Thoracic aorta (tissue), 2 donors: ENCODE data around the gene RPS16. TPM values are rescaled to one million over a fixed set of nuclear protein-coding genes. Genes with fewer than 3 reads are reported as not detected.

Experiments used
- ATAC-seq: fragments of 150-250 bp; one replicate; pipeline ENCODE4 v1.8.0; 2017; ENCODE audit warnings: low read depth; ENCODE audit not compliant: insufficient number of reproducible peaks, low FRiP score
- DNase-seq: peaks from one replicate; pipeline ENCODE4 v3.0.0-alpha.2; 2020; ENCODE audit warnings: low spot score
- H3K27ac ChIP-seq, 2 donors: fragments of 200-600 bp; sonication (generic); 1 replicate in 1 of 2; 2 replicates in 1 of 2; pipeline ENCODE4 v1.5.1; 2016; ENCODE audit warnings: mild to moderate bottlenecking in 2 of 2, moderate library complexity in 2 of 2
- H3K27me3 ChIP-seq: fragments of 200-600 bp; sonication (generic); replicated peaks from 2 replicates; pipeline ENCODE4 v1.6.0; 2016; ENCODE audit warnings: mild to moderate bottlenecking; ENCODE audit not compliant: insufficient read depth
- H3K36me3 ChIP-seq: fragments of 200-600 bp; sonication (generic); one replicate; pipeline ENCODE4 v1.5.1; 2016
- H3K4me1 ChIP-seq, 2 donors: fragments of 200-600 bp; sonication (generic); 1 replicate in 1 of 2; 2 replicates in 1 of 2; pipeline versions ENCODE4 v1.5.1 to v1.6.0; 2016; ENCODE audit warnings: low read depth in 2 of 2, mild to moderate bottlenecking in 1 of 2; ENCODE audit not compliant: control insufficient read depth in 1 of 2
- H3K4me3 ChIP-seq: fragments of 200-600 bp; sonication (generic); 2 replicates; pipeline ENCODE4 v1.5.1; 2016; ENCODE audit warnings: mild to moderate bottlenecking
- H3K9me3 ChIP-seq: fragments of 200-600 bp; sonication (generic); 2 replicates; pipeline ENCODE4 v1.5.1; 2016
- total RNA-seq, 2 donors: library from RNA; depleted of rRNA; stranded (reverse); fragments of >200 nt; gene quantifications; one replicate each; pipeline versions ENCODE4 v1.1.0 to v1.2.3, GENCODE V29; 2016
- TF ChIP-seq, protein P1 (sequence below): fragments of 200-600 bp; sonication (generic); IDR thresholded peaks from one replicate; pipeline ENCODE4 v1.5.1; 2019; ENCODE audit warnings: antibody characterized with exemption

RPS16 gene
- total RNA-seq, 2 donors from 2014 or later = 716 to 775 TPM

DNA sequence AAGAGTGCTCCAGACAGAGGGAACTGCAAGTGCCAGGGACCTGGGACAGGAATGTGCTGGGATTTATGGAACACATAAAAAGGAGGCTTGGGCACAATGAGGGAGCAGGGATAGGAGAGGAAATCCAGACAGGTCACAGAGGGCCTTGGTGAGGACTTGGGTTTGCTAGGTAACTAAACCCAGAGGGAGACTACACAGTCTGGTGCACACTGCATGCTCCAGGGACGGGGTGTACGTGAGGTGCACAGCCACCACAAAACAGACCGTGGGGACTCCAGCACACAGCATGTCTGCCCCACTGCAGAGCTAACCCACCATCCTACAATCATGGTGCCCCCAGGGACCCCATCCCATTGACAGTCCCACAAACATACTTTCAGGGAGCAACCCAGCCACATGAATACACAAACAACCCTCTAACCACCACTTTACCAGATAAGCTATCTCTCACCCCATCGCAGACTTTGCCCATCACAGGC is 34.6 kb downstream of the RPS16 start:
- H3K36me3 ChIP-seq = no peaks in the 10 kb centered on the region
- peaks cover 31 to 61% of the 10 kb centered on the region in 2 donors for H3K4me1 ChIP-seq
- H3K9me3 ChIP-seq = no peaks in the 10 kb centered on the region
- TF ChIP-seq, protein P1, sequence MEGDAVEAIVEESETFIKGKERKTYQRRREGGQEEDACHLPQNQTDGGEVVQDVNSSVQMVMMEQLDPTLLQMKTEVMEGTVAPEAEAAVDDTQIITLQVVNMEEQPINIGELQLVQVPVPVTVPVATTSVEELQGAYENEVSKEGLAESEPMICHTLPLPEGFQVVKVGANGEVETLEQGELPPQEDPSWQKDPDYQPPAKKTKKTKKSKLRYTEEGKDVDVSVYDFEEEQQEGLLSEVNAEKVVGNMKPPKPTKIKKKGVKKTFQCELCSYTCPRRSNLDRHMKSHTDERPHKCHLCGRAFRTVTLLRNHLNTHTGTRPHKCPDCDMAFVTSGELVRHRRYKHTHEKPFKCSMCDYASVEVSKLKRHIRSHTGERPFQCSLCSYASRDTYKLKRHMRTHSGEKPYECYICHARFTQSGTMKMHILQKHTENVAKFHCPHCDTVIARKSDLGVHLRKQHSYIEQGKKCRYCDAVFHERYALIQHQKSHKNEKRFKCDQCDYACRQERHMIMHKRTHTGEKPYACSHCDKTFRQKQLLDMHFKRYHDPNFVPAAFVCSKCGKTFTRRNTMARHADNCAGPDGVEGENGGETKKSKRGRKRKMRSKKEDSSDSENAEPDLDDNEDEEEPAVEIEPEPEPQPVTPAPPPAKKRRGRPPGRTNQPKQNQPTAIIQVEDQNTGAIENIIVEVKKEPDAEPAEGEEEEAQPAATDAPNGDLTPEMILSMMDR = no peak
- H3K27ac ChIP-seq = peak overlapping the region; percentile 100
- H3K4me3 ChIP-seq = no peak overlapping the region
- no peak for ATAC-seq
- no peaks in the 10 kb centered on the region for H3K27me3 ChIP-seq
- no peak for DNase-seq

DNA sequence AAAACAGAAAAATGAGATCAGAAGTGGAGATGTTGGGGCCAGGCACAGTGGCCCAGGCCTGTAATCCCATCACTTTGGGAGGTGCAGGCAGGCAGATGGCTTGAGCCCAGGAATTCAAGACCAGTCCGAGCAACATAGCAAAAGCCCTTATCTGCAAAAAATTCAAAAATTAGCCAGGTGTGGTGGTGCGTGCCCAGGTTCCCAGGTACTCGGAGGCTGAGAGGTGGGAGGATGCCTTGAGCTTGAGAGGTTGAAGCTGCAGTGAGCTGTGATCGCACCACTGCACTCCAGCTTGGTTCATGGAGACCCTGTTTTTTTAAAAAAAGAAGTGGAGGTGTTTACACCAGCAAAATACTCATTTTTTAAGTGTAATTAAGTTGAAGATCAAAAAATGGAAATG is 35.7 kb downstream of the RPS16 start:
- no peak overlapping the region for H3K4me3 ChIP-seq
- peaks cover 6% of the 10 kb centered on the region for H3K36me3 ChIP-seq
- H3K9me3 ChIP-seq = no peaks in the 10 kb centered on the region
- DNase-seq = no peak
- no peak for ATAC-seq
- TF ChIP-seq, protein P1 = no peak
- no peaks in the 10 kb centered on the region for H3K27me3 ChIP-seq
- no peak overlapping the region for H3K27ac ChIP-seq
- peaks cover 22 to 50% of the 10 kb centered on the region in 2 donors for H3K4me1 ChIP-seq

DNA sequence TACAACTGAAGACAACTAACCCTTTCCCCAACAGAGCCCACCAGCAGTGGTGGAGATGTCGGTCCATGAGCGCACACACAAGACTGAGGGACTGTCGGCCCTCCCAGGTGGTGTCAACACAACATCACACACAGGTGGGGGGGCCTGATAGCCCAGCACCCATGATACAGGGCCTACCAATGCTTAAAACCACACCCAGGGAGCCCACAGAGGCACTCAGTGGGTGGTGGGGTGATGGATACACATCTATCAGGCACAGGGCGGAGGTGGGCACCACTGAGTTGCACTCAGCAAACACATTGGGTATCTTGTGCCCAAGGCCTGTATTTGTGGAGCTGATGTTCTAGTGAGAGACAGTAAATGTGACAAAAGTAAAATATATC is 36.1 kb downstream of the RPS16 start:
- H3K9me3 ChIP-seq = no peaks in the 10 kb centered on the region
- H3K4me3 ChIP-seq = no peak overlapping the region
- no peaks in the 10 kb centered on the region for H3K27me3 ChIP-seq
- ATAC-seq = no peak
- no peak for DNase-seq
- peaks cover 20 to 47% of the 10 kb centered on the region in 2 donors for H3K4me1 ChIP-seq
- peak overlapping the region in 1 of 2 donors; percentile 92 for H3K27ac ChIP-seq
- H3K36me3 ChIP-seq = peaks cover 9% of the 10 kb centered on the region
- TF ChIP-seq, protein P1 = no peak

DNA sequence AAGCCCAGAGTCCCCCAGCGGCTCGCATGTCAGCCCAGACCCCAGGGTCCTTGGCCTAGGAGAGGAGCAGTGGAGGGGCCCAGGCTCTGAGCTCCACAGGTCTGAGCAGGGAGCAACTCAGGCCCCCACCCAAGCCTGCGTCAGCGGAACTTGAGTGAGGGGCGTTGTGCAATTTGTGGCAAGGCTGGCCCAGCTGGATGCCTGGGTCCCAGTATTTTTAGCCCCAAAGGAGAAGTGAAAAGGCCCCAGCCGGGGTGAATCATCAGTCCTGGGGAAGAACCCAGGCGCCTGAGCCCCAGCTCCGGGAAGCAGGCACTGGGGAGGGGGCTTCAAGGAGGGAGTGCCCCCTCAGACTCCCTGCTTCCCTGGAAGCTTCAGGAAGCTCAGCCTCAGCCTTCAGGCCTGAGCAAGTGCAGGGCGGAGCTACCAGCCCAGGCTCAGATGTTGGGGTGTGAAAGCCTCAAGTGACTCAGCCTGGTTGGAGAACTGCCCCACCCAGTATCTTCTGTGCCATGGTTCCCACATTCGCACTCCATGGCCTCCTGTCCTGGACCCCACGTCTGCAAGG is 37.4 kb downstream of the RPS16 start:
- no peaks in the 10 kb centered on the region for H3K27me3 ChIP-seq
- H3K4me1 ChIP-seq = peaks cover 13 to 39% of the 10 kb centered on the region in 2 donors
- ATAC-seq (no peak), DNase-seq (no peak)
- H3K4me3 ChIP-seq = peak overlapping the region; percentile 42
- H3K9me3 ChIP-seq = no peaks in the 10 kb centered on the region
- peak overlapping the region; percentile 83 to 92 for H3K27ac ChIP-seq
- H3K36me3 ChIP-seq = peaks cover 14% of the 10 kb centered on the region
- TF ChIP-seq, protein P1 = no peak

DNA sequence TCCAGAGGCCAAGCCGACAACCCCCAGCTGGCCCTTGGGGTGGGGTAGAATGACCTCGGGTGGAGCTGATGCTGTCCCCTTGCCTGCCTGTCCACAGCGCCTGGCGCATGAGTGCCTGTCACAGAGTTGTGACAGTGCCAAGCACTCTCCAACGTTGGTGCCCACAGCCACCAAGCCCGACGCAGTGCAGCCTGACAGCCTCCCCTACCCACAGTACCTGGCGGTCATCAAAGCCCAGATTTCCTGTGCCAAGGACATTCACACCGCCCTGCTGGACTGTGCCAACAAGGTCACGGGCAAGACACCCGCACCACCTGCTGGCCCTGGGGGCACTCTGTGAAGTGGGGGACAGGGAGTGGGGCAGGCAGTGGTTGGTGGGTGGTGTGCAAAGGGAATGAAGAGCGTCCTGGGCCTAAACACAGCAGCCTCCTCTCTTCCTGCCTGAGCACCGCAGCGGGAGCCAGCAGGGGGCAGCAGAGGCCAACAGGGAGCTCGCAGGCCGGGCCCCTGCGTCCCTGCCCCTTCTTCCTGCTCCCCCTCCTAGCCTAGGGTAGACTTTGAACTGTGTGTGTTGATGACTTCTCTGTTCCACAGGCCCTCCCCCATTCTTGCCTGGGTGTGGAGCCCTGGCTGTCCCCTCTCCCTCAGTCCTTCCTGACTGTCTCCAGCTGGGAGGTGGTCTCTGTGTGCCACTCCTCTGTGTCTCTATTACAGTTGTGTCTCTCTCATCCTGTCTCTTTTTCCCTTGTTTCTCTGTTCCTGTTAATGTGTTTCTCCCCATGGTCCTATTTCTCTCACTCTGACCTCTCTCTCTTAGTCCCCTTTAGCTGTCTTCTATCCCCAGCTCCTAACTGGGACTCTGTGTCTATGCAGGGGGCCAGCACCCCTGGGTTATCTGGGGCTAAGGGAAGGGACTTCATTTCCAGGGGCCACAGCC is 38.1 kb downstream of the RPS16 start:
- Histone ChIP-seq H3K27ac (peak overlapping the region; percentile 83 to 92), H3K27me3 (no peaks in the 10 kb centered on the region), H3K9me3 (no peaks in the 10 kb centered on the region), H3K36me3 (peaks cover 16% of the 10 kb centered on the region), H3K4me1 (peaks cover 13 to 41% of the 10 kb centered on the region in 2 donors), H3K4me3 (peak overlapping the region; percentile 42)
- TF ChIP-seq, protein P1 = peak; percentile 95
- DNase-seq (no peak), ATAC-seq (peak; percentile 31)
